Measurements from ENCODE around the gene MSH3. TPM values are rescaled to one million over a fixed set of nuclear protein-coding genes. Genes with fewer than 3 reads are reported as not detected.

The MSH3 gene
- total and polyA plus RNA-seq, 5 donors from 2014 or later, result 11.2 to 17.3 (median 13.3) TPM

- peak overlapping the region; percentile 72 for H3K27ac ChIP-seq (ENCODE audit: insufficient read depth, low read length, poor library complexity, severe bottlenecking)
- Mint-ChIP-seq H3K27ac (peak overlapping the region; percentile 87 to 97 (median 91)), H3K27me3 (no peaks in the 10 kb centered on the region), H3K36me3 (peaks cover 34% of the 10 kb centered on the region), H3K4me1 (peaks cover 31 to 77% (median 71%) of the 10 kb centered on the region in 4 donors), H3K4me3 (peak overlapping the region; percentile 3 to 80 (median 76)), H3K9me3 (peaks cover 0 to 4% (median 0%) of the 10 kb centered on the region in 7 donors)
- peak overlapping the region; percentile 60 for H3K4me3 ChIP-seq (ENCODE audit: low read depth, low read length)
- H3K9me3 ChIP-seq (ENCODE audit: control insufficient read depth in 2 of 2, low read length in 2 of 2), result no peaks in the 10 kb centered on the region
- H3K4me1 ChIP-seq (ENCODE audit: control insufficient read depth, insufficient read depth, low read length, poor library complexity, severe bottlenecking), result peaks cover 48% of the 10 kb centered on the region
- no peaks in the 10 kb centered on the region for H3K27me3 ChIP-seq (ENCODE audit: control insufficient read depth, insufficient read depth, low read length)
- DNase-seq (no peak), ATAC-seq (ENCODE audit: low read depth in 2 of 2) (peak; percentile 30 to 41)
- H3K36me3 ChIP-seq (ENCODE audit: control insufficient read depth, insufficient read depth, low read length), result no peaks in the 10 kb centered on the region
Measured at GRCh38 chr5:80756292-80756691, 101.8 kb downstream of the MSH3 start.

GRCh38 chr5:80757290-80757689 is 102.8 kb downstream of the MSH3 start:
- ATAC-seq (ENCODE audit: low read depth in 2 of 2) (no peak), DNase-seq (peak in 1 of 3 donors; percentile 27)
- no peaks in the 10 kb centered on the region for H3K27me3 ChIP-seq (ENCODE audit: control insufficient read depth, insufficient read depth, low read length)
- H3K4me3 ChIP-seq (ENCODE audit: low read depth, low read length), result peak overlapping the region; percentile 60
- Mint-ChIP-seq H3K9me3 (peaks cover 0 to 4% (median 0%) of the 10 kb centered on the region in 7 donors), H3K36me3 (peaks cover 36% of the 10 kb centered on the region), H3K4me1 (peaks cover 31 to 77% (median 69%) of the 10 kb centered on the region in 4 donors), H3K4me3 (peak overlapping the region in 2 of 4 donors; percentile 43 to 61), H3K27ac (peak overlapping the region; percentile 74 to 97 (median 91)), H3K27me3 (no peaks in the 10 kb centered on the region)
- no peaks in the 10 kb centered on the region for H3K9me3 ChIP-seq (ENCODE audit: control insufficient read depth in 2 of 2, low read length in 2 of 2)
- peak overlapping the region; percentile 72 for H3K27ac ChIP-seq (ENCODE audit: insufficient read depth, low read length, poor library complexity, severe bottlenecking)
- peaks cover 48% of the 10 kb centered on the region for H3K4me1 ChIP-seq (ENCODE audit: control insufficient read depth, insufficient read depth, low read length, poor library complexity, severe bottlenecking)
- no peaks in the 10 kb centered on the region for H3K36me3 ChIP-seq (ENCODE audit: control insufficient read depth, insufficient read depth, low read length)

- Histone ChIP-seq H3K36me3 (ENCODE audit: control insufficient read depth, insufficient read depth, low read length) (peaks cover 2% of the 10 kb centered on the region), H3K4me3 (ENCODE audit: low read depth, low read length) (peak overlapping the region; percentile 20), H3K9me3 (ENCODE audit: control insufficient read depth in 2 of 2, low read length in 2 of 2) (no peaks in the 10 kb centered on the region), H3K27ac (ENCODE audit: insufficient read depth, low read length, poor library complexity, severe bottlenecking) (no peak overlapping the region), H3K4me1 (ENCODE audit: control insufficient read depth, insufficient read depth, low read length, poor library complexity, severe bottlenecking) (peaks cover 40% of the 10 kb centered on the region), H3K27me3 (ENCODE audit: control insufficient read depth, insufficient read depth, low read length) (no peaks in the 10 kb centered on the region)
- peak overlapping the region in 3 of 4 donors; percentile 27 to 40 (median 31) for H3K4me3 Mint-ChIP-seq
- H3K27ac Mint-ChIP-seq, result peak overlapping the region; percentile 65 to 88 (median 72)
- no peaks in the 10 kb centered on the region for H3K27me3 Mint-ChIP-seq
- DNase-seq (peak in 1 of 3 donors; percentile 40), ATAC-seq (ENCODE audit: low read depth in 2 of 2) (no peak)
- H3K4me1 Mint-ChIP-seq, result peaks cover 31 to 60% (median 53%) of the 10 kb centered on the region in 4 donors
- H3K9me3 Mint-ChIP-seq, result peaks cover 0 to 1% (median 0%) of the 10 kb centered on the region in 7 donors
- peaks cover 33% of the 10 kb centered on the region for H3K36me3 Mint-ChIP-seq
Measured at GRCh38 chr5:80759866-80760577, 105.6 kb downstream of the MSH3 start.

GRCh38 chr5:80760680-80761079 is 106.2 kb downstream of the MSH3 start:
- Histone ChIP-seq H3K27ac (ENCODE audit: insufficient read depth, low read length, poor library complexity, severe bottlenecking) (no peak overlapping the region), H3K27me3 (ENCODE audit: control insufficient read depth, insufficient read depth, low read length) (no peaks in the 10 kb centered on the region), H3K4me1 (ENCODE audit: control insufficient read depth, insufficient read depth, low read length, poor library complexity, severe bottlenecking) (peaks cover 33% of the 10 kb centered on the region), H3K9me3 (ENCODE audit: control insufficient read depth in 2 of 2, low read length in 2 of 2) (no peaks in the 10 kb centered on the region), H3K36me3 (ENCODE audit: control insufficient read depth, insufficient read depth, low read length) (peaks cover 2% of the 10 kb centered on the region), H3K4me3 (ENCODE audit: low read depth, low read length) (no peak overlapping the region)
- peaks cover 25 to 59% (median 48%) of the 10 kb centered on the region in 4 donors for H3K4me1 Mint-ChIP-seq
- H3K4me3 Mint-ChIP-seq, result peak overlapping the region in 3 of 4 donors; percentile 8 to 40 (median 31)
- ATAC-seq (ENCODE audit: low read depth in 2 of 2), result no peak
- DNase-seq, result no peak
- H3K27ac Mint-ChIP-seq, result peak overlapping the region; percentile 31 to 81 (median 65)
- H3K9me3 Mint-ChIP-seq, result peaks cover 0 to 1% (median 0%) of the 10 kb centered on the region in 7 donors
- no peaks in the 10 kb centered on the region for H3K27me3 Mint-ChIP-seq
- H3K36me3 Mint-ChIP-seq, result peaks cover 39% of the 10 kb centered on the region

- peaks cover 20 to 54% (median 43%) of the 10 kb centered on the region in 4 donors for H3K4me1 Mint-ChIP-seq
- Histone ChIP-seq H3K9me3 (ENCODE audit: control insufficient read depth in 2 of 2, low read length in 2 of 2) (no peaks in the 10 kb centered on the region), H3K27me3 (ENCODE audit: control insufficient read depth, insufficient read depth, low read length) (no peaks in the 10 kb centered on the region), H3K4me3 (ENCODE audit: low read depth, low read length) (no peak overlapping the region), H3K4me1 (ENCODE audit: control insufficient read depth, insufficient read depth, low read length, poor library complexity, severe bottlenecking) (peaks cover 28% of the 10 kb centered on the region), H3K36me3 (ENCODE audit: control insufficient read depth, insufficient read depth, low read length) (peaks cover 2% of the 10 kb centered on the region), H3K27ac (ENCODE audit: insufficient read depth, low read length, poor library complexity, severe bottlenecking) (no peak overlapping the region)
- no peaks in the 10 kb centered on the region for H3K27me3 Mint-ChIP-seq
- H3K27ac Mint-ChIP-seq, result peak overlapping the region in 1 of 3 donors; percentile 81
- no peak for DNase-seq
- no peak overlapping the region for H3K4me3 Mint-ChIP-seq
- peaks cover 42% of the 10 kb centered on the region for H3K36me3 Mint-ChIP-seq
- H3K9me3 Mint-ChIP-seq, result peaks cover 0 to 1% (median 0%) of the 10 kb centered on the region in 7 donors
- no peak for ATAC-seq (ENCODE audit: low read depth in 2 of 2)
Measured at GRCh38 chr5:80761176-80761575, 106.7 kb downstream of the MSH3 start.

GRCh38 chr5:80761966-80762365 is 107.5 kb downstream of the MSH3 start:
- no peak overlapping the region for H3K27ac ChIP-seq (ENCODE audit: insufficient read depth, low read length, poor library complexity, severe bottlenecking)
- peaks cover 2% of the 10 kb centered on the region for H3K36me3 ChIP-seq (ENCODE audit: control insufficient read depth, insufficient read depth, low read length)
- no peak overlapping the region for H3K27ac Mint-ChIP-seq
- H3K4me1 ChIP-seq (ENCODE audit: control insufficient read depth, insufficient read depth, low read length, poor library complexity, severe bottlenecking), result peaks cover 20% of the 10 kb centered on the region
- no peaks in the 10 kb centered on the region for H3K9me3 ChIP-seq (ENCODE audit: control insufficient read depth in 2 of 2, low read length in 2 of 2)
- peaks cover 42% of the 10 kb centered on the region for H3K36me3 Mint-ChIP-seq
- H3K4me1 Mint-ChIP-seq, result peaks cover 12 to 46% (median 35%) of the 10 kb centered on the region in 4 donors
- no peak overlapping the region for H3K4me3 Mint-ChIP-seq
- DNase-seq (no peak), ATAC-seq (ENCODE audit: low read depth in 2 of 2) (no peak)
- no peaks in the 10 kb centered on the region for H3K27me3 Mint-ChIP-seq
- no peaks in the 10 kb centered on the region for H3K27me3 ChIP-seq (ENCODE audit: control insufficient read depth, insufficient read depth, low read length)
- peaks cover 0 to 1% (median 0%) of the 10 kb centered on the region in 7 donors for H3K9me3 Mint-ChIP-seq
- no peak overlapping the region for H3K4me3 ChIP-seq (ENCODE audit: low read depth, low read length)

GRCh38 chr5:80762573-80762972 is 108.1 kb downstream of the MSH3 start:
- Mint-ChIP-seq H3K4me1 (peaks cover 12 to 40% (median 29%) of the 10 kb centered on the region in 4 donors), H3K27ac (no peak overlapping the region), H3K36me3 (peaks cover 42% of the 10 kb centered on the region), H3K4me3 (no peak overlapping the region), H3K9me3 (peaks cover 0 to 1% (median 0%) of the 10 kb centered on the region in 7 donors), H3K27me3 (no peaks in the 10 kb centered on the region)
- DNase-seq (no peak), ATAC-seq (ENCODE audit: low read depth in 2 of 2) (no peak)
- no peak overlapping the region for H3K27ac ChIP-seq (ENCODE audit: insufficient read depth, low read length, poor library complexity, severe bottlenecking)
- no peaks in the 10 kb centered on the region for H3K9me3 ChIP-seq (ENCODE audit: control insufficient read depth in 2 of 2, low read length in 2 of 2)
- peaks cover 14% of the 10 kb centered on the region for H3K4me1 ChIP-seq (ENCODE audit: control insufficient read depth, insufficient read depth, low read length, poor library complexity, severe bottlenecking)
- H3K36me3 ChIP-seq (ENCODE audit: control insufficient read depth, insufficient read depth, low read length), result peaks cover 2% of the 10 kb centered on the region
- H3K27me3 ChIP-seq (ENCODE audit: control insufficient read depth, insufficient read depth, low read length), result no peaks in the 10 kb centered on the region
- H3K4me3 ChIP-seq (ENCODE audit: low read depth, low read length), result no peak overlapping the region
